GM10248 (cell line): ENCODE results near the gene B9D2.
"Not testable (repeated sequence)": the region's sequence is repeated elsewhere in the genome, so short reads cannot be mapped to it uniquely, and the experiment has no call there.

Experiments used
- CTCF ChIA-PET: fragments of 300-600 bp; sonication (Branson Sonifier 250); formaldehyde crosslinking; extraction: SDS; loops from one replicate; lab custom pipeline; 2021; ENCODE audit warnings: antibody characterized with exemption; lab: Yijun Ruan, JAX
- POLR2A ChIA-PET: fragments of 350-650 bp; sonication (Branson Sonifier 250); formaldehyde crosslinking; extraction: SDS; loops from one replicate; lab custom pipeline; 2020; ENCODE audit warnings: antibody characterized with exemption; lab: Yijun Ruan, JAX
- DNase-seq: peaks from one replicate; pipeline ENCODE4 v3.0.0; 2012; ENCODE audit errors: extremely low spot score
- TF ChIP-seq, protein P1 (sequence below): IDR thresholded peaks from 2 replicates; pipeline ENCODE4 v1.5.1; 2012; ENCODE audit warnings: mild to moderate bottlenecking, low read depth; ENCODE audit errors: extremely low read depth, missing control alignments, control extremely low read depth

The B9D2 gene

DNA sequence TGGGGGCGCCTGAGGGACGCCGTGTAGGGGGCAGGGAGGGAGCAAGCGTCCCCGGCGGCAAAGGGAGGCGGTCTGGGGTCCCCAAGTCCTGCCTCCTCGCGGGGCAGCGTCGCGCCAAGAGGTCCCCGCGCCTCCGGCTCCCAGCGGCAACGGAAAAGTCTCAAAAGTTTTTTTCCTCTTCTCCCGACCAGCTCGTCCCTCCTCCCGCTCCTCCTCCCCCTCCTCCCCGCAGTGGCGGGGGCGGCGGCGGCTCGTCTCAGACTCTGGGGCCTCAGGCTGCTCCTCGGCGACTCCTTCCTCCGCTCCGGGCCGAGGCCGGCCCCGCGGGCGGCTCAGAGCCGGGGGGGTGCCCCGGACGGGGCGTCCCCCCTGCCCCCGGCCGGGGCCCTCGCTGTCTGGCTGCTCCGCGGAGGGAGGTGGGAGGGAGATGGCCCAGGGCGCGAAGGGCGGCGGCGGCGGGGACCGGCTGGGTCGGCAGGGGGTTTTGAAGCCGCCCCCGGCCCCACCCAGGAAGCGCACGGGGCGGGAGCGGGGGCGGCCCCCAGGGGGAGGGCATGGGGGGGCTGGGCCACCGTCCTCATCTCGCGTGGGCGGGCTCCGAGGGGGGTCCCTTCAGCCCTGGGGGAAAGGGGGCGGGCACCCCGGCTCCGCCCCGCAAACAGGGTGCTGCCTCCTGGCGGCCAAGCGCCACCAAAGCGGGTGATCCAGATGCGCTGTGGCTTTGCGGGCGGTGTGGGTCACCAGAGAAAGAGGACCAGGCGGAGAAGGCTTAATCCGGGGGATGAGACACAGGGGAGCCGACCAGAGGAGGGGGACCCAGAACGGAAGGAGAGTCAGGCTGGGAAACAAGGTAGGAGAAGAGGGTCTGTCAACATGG lies 10.2 kb downstream of the B9D2 start, which contains the start of gene TGFB1:
TGFB1 (minus strand) TSS at position 457 of the 877 bp plus-strand sequence. CDS start 878 bp downstream, outside the sequence.
- POLR2A ChIA-PET: interaction anchor here (1.0 to 3.2 kb wide), 2 partner anchors 11 to 178 kb away, joined by 3 to 25 read pairs; partner anchors contain the start of gene B9D2
- TF ChIP-seq, protein P1, sequence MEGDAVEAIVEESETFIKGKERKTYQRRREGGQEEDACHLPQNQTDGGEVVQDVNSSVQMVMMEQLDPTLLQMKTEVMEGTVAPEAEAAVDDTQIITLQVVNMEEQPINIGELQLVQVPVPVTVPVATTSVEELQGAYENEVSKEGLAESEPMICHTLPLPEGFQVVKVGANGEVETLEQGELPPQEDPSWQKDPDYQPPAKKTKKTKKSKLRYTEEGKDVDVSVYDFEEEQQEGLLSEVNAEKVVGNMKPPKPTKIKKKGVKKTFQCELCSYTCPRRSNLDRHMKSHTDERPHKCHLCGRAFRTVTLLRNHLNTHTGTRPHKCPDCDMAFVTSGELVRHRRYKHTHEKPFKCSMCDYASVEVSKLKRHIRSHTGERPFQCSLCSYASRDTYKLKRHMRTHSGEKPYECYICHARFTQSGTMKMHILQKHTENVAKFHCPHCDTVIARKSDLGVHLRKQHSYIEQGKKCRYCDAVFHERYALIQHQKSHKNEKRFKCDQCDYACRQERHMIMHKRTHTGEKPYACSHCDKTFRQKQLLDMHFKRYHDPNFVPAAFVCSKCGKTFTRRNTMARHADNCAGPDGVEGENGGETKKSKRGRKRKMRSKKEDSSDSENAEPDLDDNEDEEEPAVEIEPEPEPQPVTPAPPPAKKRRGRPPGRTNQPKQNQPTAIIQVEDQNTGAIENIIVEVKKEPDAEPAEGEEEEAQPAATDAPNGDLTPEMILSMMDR: peak; percentile 90
- CTCF ChIA-PET: interaction anchor here (1.2 to 6.7 kb wide), 15 partner anchors 10 to 574 kb away, joined by 3 to 68 read pairs (median 7); partner anchors contain the start of genes B9D2, CCDC97 and ERICH4
- peak; percentile 97 for DNase-seq

DNA sequence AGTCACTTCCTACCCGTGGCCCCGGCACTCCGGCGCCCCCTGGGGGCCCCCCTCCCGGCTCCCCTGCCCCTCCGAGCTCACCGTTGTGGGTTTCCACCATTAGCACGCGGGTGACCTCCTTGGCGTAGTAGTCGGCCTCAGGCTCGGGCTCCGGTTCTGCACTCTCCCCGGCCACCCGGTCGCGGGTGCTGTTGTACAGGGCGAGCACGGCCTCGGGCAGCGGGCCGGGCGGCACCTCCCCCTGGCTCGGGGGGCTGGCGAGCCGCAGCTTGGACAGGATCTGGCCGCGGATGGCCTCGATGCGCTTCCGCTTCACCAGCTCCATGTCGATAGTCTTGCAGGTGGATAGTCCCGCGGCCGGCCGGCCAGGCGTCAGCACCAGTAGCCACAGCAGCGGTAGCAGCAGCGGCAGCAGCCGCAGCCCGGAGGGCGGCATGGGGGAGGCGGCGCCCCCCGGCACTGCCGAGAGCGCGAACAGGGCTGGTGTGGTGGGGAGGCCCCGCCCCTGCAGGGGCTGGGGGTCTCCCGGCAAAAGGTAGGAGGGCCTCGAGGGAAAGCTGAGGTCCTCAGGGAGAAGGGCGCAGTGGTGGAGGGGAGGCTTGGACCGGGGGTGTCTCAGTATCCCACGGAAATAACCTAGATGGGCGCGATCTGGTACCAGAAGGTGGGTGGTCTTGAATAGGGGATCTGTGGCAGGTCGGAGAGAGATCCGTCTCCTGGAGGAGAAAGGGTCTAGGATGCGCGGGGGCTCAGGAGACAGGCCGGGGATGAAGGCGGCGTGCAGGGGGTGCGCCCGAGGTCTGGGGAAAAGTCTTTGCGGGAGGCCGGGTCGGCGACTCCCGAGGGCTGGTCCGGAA lies 11.1 kb downstream of the B9D2 start:
- DNase-seq: peak; percentile 82
- TF ChIP-seq, protein P1: peak; percentile 51
- CTCF ChIA-PET: interaction anchor here (1.0 to 6.7 kb wide), 20 partner anchors 9 to 573 kb away, joined by 3 to 68 read pairs (median 6); partner anchors contain the start of genes B9D2, CCDC97 and ERICH4
- POLR2A ChIA-PET: interaction anchor here (0.6 to 3.2 kb wide), 5 partner anchors 12 to 179 kb away, joined by 3 to 25 read pairs (median 3); partner anchors contain the start of gene B9D2

GRCh38 chr19:41352279-41352608 lies 11.7 kb downstream of the B9D2 start:
- CTCF ChIA-PET: interaction anchor here (1.0 to 6.7 kb wide), 20 partner anchors 8 to 573 kb away, joined by 3 to 68 read pairs (median 6); partner anchors contain the start of genes B9D2 and CCDC97
- DNase-seq: no peak
- POLR2A ChIA-PET: interaction anchor here (0.6 to 3.2 kb wide), 4 partner anchors 12 to 148 kb away, joined by 3 to 25 read pairs (median 4); partner anchors contain the start of gene B9D2
- TF ChIP-seq, protein P1: no peak

DNA sequence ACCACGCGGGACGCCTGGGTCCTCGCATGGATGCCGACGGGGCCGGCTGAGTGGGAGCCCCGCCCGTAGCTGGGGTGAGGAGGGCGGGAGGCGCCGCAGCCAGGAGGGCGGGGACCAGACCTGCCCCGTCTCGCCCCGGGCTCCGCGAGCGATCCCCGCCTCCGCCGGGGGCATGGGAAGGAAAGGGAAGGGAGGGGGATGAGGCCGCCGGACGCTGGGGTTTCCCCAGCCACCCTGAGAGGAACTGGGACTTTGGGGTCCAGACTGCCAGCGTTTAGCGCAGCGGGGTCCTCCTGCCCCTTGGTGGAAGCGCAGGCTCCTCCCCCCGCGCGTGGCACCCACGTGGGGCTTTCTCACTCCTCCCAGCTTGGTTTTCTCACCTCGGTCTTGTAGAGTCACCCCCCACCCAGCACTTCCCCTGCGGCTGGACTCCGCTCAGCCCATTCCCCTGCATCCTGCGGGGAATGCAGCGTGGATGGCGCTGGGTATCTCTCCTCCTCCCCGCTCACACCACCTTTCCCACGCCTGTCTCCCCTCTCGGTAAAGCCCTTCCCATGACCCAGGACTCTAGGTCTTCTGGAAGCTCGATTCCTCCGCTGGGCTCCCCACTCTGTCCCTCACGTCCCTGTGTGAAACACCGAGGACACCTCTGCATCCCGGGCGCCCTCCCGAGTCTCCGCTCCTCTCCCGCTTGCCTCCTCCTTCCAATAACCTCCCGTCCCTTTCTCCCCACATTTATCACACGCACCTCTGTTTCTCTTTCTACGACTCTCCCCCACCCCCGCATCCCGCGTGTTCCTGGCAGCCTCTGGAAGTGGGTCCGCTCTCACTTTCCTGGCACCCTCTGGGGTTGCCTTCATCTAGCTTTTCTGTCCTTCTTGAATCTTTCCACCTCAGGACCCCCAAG lies 12.4 kb downstream of the B9D2 start:
- ChIA-PET POLR2A (interaction anchor here (0.5 to 3.2 kb wide), 9 partner anchors 13 to 180 kb away, joined by 3 to 25 read pairs (median 3); partner anchors contain the start of gene B9D2), CTCF (interaction anchor here (1.0 to 6.7 kb wide), 18 partner anchors 9 to 149 kb away, joined by 3 to 68 read pairs (median 6); partner anchors contain the start of genes B9D2 and CCDC97)
- TF ChIP-seq, protein P1: no peak
- peak; percentile 91 for DNase-seq

DNA sequence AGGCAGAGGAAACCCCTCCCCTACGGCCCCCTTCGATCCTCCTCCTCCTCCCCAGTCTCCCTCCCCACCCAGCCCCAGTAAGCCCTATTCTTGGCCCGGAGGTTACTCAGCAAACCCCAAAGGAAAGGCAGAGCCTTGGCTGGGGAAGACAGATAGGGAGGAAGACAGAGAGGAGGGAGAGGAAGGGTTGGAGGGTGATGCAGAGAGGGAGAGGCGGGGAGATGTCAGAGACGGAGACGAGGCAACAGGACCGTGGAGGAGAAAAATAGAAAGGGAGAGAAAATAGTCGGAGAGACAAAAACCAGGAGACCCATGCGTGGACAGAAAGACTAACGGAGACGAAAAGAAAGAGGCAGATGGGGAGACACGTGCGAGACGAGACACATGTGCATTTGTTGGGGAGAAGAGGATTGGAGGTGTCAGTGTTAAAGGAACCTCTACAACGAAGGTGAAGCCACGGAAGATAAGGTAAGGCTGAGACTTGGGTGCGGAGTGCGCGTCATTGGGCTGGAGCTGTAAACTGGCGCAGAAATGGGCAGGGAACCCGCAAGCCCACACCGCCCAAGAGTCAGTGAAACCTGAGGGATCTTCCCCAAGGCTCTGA lies 13.1 kb downstream of the B9D2 start:
- ChIA-PET CTCF (interaction anchor here (1.0 to 6.7 kb wide), 11 partner anchors 10 to 146 kb away, joined by 3 to 68 read pairs (median 14); partner anchors contain the start of genes B9D2 and CCDC97), POLR2A (interaction anchor here (0.5 to 3.2 kb wide), 4 partner anchors 14 to 181 kb away, joined by 3 to 25 read pairs (median 3); partner anchors contain the start of gene B9D2)
- TF ChIP-seq, protein P1: no peak
- DNase-seq: peak; percentile 40

DNA sequence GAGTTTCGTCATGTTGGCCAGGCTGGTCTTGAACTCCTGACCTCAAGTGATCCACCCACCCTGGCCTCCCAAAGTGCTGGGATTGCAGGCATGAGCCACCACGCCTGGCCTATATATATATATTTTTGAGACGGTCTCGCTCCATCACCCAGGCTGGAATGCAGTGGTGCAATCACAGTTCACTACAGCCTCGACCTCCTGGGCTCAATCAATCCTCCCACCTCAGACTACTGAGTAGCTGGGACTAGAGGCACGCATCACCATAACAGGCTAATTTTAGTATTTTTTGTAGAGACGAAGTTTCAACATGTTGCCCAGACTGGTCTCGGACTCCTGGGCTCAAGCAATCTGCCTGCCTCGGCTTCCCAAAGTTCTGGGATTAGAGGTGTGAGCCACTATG lies 17.0 kb downstream of the B9D2 start:
- POLR2A ChIA-PET, DNase-seq: not testable (repeated sequence)
- CTCF ChIA-PET: interaction anchor here (0.7 to 1.9 kb wide), 5 partner anchors 8 to 143 kb away, joined by 3 to 5 read pairs (median 4); no protein-coding TSS in a partner anchor
